CD4-positive, alpha-beta T cell treated with Interleukin-12 subunit alpha and Interleukin-12 subunit beta, for 1 hour (primary cell): ENCODE results near the gene WDR1.
A peak's percentile ranks its signal among the peaks of the same experiment; 100 is the strongest.

Experiments
- DNase-seq: peaks from one replicate; pipeline ENCODE4 v3.0.0-alpha.2; 2020

Gene WDR1

DNA sequence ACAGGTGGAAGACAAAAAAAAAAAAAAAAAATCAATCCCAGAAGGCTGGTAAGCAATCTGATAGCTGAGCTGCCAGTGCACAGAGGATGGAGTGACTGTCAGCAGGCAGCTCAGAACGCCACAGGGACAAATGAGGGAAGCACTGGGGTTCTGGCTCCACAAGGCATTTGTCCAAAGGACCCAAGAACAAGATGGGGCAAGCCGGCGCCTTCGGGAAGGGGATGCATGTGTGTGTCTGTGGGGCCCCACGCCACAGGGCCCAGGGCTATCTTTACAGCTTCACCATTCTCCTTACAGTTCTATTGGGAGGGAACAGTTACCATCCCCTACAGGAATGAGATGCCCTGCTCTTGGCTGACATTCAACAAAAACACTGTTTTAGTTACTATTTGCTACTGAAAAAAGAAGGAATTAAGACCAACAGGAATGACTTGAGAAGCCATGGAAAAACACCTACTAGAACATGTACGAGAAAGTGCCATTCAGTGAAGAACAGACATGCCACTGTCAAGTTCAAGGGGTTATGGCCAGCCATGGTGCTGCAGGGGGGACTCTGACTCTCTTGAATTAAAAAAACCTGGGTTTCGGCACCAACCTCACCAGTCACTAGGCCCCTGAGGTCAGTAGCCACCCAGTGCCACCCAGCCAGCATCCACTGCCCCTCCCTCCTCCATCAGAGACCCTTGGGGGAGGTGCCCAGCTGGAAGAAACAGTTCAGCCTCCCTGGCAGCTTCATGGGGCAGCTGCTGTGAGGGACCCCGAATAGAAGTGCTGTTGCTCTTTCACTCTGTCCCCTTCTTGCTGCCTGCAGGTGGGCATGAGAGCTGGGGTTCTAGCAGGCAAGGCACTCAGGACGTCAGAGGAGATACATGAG lies 18.5 kb downstream of the WDR1 start:
- DNase-seq, result no peak

DNA sequence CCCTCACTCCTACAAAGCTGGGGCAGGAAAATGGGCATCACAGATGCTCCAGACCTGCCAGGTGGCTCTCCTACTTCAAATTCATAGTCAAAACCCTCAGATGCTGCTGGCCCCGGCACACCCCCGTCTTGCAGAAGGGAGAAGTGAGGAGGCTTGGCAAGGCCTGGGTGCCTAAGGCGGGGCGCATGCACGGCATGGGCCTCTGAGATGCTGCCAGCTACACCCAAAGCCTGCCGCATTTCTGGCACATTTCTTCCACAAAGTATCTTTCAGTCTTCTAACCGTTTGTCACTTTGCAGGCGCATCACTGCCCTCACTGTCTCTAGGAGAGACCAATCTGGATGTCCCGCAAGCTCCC lies 19.6 kb downstream of the WDR1 start:
- no peak for DNase-seq

GRCh38 chr4:10096201-10096977 lies 20.2 kb downstream of the WDR1 start:
- DNase-seq, result peak; percentile 75

- DNase-seq, result no peak
Observed at GRCh38 chr4:10095296-10095991, 21.2 kb downstream of the WDR1 start.

DNA sequence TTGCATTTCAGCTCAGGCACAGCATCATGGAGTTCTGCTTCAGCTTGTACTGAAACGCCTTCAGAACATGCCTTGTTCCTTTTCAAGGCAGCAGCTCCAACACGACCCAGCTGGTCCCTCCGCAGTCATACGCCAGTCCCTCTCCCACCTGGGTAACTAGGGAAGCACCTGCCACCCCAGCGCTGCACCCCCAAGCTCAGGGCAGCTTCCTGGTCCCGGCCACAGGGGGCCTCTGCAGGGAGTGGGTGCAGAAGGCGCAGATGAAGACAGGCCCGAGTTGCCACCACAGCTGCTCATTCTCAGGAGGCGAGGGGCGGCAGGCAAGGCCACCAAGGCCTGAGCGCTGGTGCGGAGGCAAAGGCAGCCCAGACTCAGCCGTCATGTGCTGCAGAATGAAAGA lies 21.8 kb downstream of the WDR1 start:
- no peak for DNase-seq

- DNase-seq, result peak; percentile 34
Observed at GRCh38 chr4:10093801-10094552, 22.6 kb downstream of the WDR1 start.

DNA sequence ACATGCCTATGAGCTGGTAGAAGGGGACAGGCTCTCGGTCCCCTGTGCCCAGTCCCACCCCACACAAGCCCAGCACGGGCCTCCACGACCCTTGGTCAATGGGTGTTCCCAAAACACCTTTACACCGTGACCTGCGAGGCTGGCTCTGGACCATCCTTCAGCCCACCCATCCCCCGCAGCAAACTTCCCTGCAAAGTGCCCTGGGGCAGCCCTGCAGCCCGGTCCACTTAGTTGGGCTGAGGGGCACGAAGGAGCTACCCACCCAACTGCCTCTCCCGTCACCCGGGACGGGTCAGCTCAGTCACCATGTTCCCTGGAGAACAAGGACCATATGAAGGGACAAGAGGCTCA lies 23.4 kb downstream of the WDR1 start:
- no peak for DNase-seq

- DNase-seq, result no peak
Observed at GRCh38 chr4:10092481-10093270, 23.9 kb downstream of the WDR1 start.

DNA sequence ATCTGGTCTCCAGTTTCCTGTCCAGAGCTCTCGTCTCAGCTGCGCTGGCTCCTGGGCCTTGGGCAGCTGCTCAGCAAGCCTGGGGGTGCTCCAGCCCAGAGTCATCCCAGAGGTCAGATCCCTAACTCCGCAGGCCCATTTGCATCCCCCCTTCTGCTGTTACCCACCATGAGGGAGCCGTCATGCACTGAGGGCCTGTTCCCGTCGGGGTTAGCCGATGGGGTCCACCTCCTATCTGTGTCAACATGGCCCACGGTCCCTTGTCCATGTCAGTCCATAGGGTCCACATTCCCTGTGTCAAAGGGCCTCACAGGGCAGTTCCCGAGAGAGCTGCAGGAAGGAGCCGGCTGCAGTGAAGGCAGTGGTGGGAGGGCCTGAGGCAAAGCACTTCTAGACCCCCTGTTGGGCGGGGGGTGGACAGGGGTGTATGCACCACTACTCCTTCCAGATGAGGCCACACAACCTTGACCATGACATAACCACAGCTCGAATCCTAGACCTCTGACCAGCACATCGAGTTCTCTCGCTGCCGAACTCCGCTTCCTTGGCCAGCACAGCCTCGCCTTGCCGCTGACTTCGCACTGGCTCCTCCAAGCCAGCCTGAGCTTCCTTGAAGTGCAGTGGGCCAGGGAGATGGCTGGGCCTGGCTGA lies 24.9 kb downstream of the WDR1 start:
- no peak for DNase-seq

DNA sequence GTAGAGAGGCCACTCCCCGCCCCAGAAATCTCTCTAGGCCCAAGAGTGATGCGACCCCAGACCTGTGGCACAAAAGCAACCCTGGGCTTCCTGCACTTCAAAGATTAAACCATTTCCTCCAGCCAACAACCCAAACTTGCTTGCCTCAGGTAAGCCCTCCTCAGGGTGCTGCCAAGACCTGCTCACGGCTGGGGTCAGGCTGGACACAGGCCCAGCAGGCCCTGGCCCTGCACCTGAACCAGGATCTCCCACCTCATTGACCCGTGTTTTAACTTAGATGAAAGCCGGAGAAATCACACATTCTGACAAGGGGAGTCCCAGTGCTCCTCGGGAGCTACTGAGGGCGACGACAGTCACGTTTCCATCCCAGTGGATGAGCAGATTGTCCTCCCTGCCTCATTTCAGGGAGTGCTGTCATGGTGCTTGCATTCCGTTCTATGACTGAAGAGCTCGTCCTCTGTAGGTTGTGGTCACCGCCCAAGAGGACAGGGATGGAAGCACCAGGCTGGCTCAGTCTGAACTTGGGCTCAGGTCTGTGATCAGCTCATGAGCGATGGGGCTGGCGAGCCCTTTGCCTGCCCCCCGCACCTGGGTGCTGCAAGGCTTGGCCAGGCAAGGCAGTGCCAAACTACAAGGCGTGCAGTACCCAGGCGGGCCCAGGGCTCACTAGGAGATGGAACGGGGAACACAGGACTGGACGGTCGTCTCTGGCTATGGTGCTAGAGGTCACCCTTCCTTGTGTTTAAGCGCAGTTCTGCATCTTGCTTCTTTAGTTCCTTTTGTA lies 25.9 kb downstream of the WDR1 start:
- DNase-seq, result no peak

GRCh38 chr4:10089346-10089745 lies 27.3 kb downstream of the WDR1 start:
- no peak for DNase-seq

DNA sequence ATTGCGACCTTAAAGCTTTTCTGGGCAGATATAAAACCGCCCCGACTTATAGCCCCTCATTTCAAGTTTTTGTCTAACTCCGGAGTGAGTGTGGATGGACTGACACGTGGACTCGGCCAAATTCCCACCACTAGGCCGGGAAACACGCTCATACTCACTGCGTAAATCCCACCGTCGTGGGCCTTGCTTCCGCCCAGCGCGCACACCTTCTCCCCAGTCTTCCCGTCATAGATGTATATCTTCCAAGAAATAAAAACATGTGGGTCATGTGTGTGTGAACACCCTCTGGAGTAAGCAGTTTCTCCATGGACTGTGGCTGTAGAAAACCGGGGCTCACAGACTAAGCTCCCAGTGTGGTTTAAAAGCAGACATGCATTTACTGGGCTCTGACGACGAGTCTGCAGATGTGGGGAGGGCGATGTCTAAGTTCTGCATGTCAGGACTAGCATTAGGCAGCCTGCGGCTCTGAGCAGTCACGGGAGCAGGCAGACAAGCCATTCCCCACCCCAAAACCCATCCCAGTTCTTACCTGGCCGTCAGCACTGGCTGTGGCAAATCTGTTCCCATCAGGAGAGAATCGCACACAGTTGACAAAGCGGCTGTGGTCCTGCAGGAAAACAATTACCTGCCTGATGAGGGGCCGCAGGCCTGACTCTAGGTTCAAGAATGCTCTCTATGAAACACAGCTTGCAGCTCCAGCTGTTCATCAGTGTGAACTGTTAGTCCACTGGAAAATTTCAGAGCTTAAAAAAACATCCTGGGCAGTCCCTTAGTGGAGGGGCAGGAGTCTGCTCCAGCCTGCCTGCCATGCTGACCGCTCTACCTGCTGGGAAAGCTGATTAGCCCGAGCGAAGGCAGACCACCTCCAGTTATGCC lies 28.2 kb downstream of the WDR1 start:
- no peak for DNase-seq

- DNase-seq, result no peak
Observed at GRCh38 chr4:10087152-10087791, 29.3 kb downstream of the WDR1 start.

DNA sequence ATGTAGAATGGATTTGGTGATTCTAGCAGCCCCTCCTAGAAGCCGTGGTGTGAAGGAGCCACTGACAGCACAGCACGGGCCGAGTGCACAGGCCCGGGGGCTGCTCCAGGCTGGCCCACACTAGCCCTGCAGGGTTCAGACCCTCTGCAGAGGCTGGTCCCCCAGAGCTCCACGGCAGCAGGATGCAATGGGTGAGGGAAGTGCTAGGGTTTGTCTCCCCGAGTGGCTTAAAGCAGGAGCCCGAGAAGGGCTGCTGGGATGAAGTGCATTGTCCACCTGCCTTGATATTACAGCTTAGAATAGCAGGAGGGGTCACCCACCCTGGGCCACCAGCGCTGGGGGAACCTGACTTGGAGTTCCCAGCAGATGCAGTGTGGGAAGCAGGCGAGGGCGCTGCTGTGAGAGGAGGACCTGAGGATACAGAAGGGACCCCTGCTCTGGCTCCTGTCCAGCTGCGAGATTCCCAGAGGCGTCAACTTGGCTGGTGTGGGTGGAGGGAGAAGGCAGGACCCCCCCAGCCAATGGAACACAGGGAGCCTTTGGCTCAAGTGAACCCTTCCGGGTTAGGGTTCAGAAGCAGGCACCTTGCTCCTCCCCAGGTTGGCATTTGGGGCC lies 30.0 kb downstream of the WDR1 start:
- DNase-seq, result no peak

DNA sequence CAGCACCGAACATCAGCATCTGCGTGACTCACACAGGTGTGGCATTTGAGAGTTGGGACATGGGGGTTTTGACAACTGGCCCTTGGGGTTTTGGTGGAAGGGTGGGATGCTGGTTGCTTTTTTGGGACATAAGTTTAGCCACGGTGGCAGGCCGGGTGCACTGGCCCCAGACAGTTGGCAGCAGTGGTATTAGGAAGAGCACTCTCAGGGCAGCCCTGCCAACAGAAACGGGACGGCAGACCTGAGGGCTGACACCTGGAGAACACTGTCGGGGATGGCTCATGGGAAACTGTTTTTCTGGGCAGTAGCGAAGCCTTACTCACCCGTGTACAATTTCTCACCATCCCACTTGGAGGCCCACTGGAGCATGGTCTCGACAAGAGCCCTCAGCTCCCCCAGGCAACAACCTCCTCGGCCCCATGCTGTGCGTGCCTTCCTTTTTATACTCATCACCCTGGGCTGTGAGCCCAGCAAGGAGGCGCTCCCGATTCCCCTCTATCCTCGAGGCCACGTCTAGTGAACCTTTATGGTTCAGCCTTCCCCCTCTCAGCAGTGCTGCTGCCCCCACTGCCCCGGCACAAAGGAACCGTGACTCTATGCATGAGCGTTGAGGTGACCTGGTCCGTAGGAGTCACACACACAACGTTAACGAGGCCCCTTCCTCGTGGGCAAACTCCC lies 30.6 kb downstream of the WDR1 start:
- DNase-seq, result no peak

DNA sequence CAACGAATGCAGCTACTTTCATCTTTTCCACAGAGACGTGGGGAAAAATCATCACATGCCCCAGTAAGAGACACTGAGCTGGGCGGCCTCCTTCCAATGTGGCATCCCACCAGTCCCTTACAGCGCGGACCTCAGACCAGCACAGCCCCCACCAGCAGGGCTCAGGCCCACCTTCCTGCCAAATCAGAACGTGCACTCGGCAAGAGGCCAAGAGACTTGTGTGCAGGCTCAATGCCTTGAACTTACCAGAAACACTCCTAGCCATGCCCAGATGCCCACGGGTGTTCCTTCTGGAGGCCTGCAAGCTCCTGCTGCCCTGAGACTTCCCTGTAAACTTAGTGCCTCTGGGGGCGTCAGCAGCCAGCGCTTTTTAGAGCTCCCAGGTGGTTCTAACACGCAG lies 31.2 kb downstream of the WDR1 start:
- DNase-seq, result no peak

DNA sequence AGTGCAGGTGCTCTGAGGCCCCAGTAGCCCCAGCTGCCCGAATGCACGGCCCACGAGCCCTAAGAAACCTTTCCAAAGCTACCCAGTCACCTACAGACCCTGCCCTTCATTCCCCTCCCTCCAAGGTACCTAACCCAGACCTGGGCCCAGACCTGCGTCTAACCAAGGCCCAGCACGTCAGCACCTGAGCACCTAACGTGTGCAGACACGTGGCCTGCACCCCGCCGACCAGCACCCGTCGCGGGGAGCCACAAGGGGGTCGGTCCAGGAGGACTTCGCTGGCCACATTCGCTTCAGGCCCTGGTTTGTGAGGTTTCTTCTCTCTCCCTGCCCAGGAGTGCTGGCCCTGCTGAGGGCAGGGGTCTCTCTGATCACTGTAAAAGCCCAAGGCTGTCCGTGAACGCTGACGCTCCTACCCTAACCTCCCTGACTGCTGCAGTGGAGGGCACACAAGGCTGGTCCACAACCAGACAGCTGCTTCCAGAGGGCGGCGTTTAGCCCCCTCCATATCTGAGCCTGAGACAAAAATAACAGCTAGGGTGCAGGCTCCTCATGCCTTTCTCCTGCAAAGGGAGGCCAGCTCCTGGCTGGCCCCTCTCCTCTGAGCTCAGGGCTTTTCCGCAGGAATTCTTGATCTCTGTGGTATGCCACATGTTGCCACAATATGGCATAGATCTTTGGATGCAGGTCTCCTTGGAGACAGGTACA lies 31.8 kb downstream of the WDR1 start:
- DNase-seq, result no peak
